Right renal pelvis (tissue), 4 donors: ENCODE measurements around the gene ADAM12. TPM values are rescaled to one million over a fixed set of nuclear protein-coding genes. Genes with fewer than 3 reads are reported as not detected.
"Not testable (repeated sequence)": the region's sequence is repeated elsewhere in the genome, so short reads cannot be mapped to it uniquely, and the experiment has no call there.

Experiments used
- DNase-seq, 4 donors: peaks; one replicate each; pipeline ENCODE4 v3.0.0-alpha.2; 2013; ENCODE audit warnings: low read depth in 4 of 4, low spot score in 3 of 4, missing footprints in 1 of 4
- polyA plus RNA-seq, 4 donors: library from polyadenylated mRNA; unstranded; fragments of 120-200 nt; gene quantifications; one replicate each; pipeline ENCODE4 v1.2.1, GENCODE V29; 2013; ENCODE audit not compliant: insufficient read length in 4 of 4

Gene ADAM12
- polyA plus RNA-seq, 4 donors = 17.9 to 29.0 (median 27.5) TPM

DNA sequence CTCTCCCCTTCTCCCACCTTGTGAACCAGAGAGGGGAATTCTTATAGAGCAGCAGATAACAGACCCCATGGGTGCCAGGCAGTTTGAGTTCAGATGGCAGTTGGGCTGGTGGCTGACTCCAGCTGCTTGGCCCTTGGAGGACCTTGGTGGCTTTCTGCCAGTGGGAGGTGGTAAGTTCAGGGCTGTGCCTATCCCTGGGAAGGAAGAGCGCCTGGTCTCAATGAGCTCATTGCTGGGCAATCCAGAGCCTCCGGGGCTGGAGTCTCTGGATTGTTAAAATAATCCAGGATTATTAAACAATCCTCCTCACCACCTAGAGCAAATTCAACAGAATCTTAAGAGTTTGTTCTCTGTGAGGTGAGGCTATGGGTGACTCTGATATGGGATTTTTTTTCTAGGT lies 386.7 kb downstream of the ADAM12 start:
- DNase-seq = no peak

DNA sequence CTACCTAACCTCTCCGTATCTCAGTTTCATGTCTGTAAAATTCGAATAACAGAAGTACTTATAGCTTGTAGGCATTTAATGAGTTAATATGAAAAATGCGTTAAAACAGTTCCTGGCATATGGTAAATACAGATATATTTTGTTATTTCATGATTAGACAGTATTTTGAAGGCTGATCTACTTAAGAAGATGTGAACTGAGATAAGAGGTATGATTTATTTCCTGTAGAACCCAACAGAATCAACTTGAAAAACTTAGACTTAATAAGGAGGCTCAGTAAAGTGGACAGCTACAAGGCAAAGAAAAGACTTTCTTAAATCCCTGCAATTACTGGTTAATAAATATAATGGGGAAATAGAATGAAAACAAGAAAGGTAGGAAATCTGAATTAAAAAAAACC lies 388.6 kb downstream of the ADAM12 start:
- no peak for DNase-seq

DNA sequence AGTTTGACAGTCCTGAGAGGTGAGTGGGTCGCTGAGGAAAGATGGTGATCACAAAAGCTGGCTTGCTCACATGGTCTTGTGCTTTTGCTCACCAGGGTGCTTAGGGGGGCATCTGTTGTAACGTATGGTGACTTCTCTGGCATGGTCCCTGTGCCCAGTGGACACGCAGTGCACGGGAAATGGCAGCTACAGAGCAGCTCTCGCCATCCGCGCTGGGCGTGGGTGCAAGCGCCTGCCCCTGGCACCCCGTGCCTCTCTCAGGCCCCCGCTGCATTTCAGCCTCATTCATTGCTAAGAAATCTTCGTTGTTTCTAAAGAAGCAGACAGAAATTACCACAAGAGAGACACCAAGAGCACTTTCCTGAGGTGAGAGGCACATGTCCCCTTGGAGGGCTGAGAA lies 390.7 kb downstream of the ADAM12 start:
- no peak for DNase-seq

DNA sequence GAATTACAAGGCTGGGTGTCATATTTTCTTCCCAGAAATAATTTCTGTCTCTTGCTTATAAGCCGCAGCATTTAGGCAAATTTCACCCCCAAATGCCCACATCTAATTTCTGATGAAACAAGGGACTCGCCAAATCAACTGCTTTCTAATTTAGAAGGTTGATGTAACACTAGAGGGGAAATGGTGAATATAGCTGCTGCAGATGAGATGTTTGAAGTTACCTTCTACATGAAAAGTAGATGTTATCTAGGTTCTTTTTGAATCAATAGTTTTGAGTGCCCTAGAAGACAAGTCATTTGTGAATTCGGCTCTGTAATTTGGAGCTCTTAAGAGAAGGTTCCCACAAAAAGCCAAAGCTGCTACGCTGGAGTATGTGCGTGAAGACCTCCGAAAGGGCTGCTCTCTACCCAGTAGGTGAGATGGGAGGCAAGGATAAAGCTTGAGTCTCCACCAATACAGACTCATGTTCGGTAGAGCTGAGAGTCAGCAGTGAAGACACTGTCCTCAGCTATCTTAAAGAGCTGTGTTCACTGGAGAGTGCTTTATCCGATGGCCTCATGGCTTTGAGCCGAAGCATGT lies 392.5 kb downstream of the ADAM12 start:
- no peak for DNase-seq

DNA sequence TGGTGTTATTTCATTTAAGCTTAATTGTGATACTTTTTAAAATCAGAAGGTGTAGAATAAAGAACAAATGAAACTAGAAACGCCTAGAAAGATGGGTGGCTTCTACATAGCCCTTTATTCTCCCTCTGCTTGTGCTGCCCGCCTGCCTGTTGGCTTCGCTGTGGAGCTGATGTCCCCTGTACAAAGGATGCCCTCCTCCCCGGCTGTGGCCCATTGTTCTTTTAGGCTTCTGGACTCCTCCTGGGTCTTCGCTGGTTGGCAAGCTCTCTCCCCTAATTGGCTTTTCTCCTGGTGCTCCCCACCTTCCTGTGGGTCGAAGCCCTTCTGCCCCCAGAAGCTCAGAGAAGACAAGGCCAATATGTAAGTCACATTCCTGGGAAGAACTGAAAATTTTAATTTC lies 393.7 kb downstream of the ADAM12 start:
- no peak for DNase-seq

DNA sequence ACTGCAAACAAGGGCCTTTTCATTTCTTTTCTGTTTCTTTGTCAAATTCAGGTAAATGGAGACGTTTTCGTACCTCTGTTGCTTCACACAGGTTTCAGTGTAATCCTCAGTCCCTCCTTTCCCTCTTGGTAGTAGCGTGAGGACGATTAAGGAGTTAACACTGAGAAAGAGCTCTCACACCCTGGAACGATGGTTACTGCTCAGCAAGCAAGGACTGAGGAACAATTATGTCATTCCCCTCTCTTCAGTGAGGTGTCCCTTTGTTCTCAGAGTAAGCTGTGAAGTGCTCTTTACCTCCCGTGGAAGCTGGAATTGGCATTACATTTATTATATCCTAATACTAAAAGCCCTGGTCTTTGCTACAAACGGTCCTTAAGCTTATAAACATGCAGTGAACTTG lies 396.0 kb downstream of the ADAM12 start:
- DNase-seq = no peak

DNA sequence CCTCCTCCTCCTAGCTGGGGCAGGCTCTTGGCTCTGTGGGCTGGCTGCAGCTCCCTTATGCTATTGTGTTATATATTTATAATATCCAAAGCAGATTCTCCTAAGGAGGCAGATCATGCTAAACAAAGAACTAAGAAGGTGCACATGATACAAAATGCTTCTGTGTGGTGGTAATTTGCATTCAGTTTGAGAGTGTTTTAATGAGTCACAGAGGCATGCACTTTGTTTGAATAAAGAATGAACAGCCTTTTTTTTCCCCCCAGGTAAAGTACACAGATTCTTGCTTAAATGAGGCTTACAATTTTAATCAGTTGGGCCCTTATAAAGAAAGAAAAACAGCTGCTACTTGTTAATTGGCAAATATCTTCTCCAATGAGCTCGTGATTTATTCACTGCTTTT lies 396.9 kb downstream of the ADAM12 start:
- DNase-seq = no peak

DNA sequence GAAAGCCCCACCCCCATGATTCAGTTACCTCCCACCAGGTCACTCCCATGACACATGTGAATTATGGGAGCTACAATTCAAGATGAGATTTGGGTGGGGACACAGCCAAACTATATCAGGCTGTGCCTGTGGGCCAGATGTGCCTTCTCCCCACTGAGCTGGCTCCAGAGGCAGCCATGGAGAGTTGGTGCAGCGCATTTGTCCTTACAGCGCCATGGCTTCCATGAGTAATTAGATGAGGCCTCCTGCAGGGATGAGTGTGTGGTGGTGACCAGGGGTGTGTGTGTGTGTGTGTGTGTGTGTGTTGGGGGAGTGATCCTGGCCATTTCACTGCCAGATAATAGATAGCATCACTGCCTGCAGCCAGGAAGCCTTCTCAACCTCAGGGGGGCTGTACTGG lies 397.3 kb downstream of the ADAM12 start:
- DNase-seq = no peak

DNA sequence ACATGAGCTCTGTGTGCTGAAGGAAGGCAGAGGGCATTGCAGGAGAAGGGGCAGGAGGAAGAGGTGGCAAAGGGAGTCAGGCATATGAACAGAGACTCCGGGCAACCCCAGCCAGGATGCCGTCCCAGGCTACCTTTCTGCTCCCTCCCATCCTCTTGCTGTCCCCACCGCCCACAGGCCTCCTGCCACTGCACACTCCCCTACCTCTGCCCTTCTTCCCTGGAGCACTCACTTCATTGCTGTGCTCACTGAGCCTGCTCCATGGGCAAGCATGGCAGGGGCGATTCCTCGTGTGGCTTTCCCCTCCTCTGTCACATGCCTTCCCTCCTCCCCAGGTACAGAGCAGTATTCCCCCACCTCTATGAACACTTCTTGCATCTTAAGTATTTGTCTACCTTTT lies 398.5 kb downstream of the ADAM12 start:
- no peak for DNase-seq

DNA sequence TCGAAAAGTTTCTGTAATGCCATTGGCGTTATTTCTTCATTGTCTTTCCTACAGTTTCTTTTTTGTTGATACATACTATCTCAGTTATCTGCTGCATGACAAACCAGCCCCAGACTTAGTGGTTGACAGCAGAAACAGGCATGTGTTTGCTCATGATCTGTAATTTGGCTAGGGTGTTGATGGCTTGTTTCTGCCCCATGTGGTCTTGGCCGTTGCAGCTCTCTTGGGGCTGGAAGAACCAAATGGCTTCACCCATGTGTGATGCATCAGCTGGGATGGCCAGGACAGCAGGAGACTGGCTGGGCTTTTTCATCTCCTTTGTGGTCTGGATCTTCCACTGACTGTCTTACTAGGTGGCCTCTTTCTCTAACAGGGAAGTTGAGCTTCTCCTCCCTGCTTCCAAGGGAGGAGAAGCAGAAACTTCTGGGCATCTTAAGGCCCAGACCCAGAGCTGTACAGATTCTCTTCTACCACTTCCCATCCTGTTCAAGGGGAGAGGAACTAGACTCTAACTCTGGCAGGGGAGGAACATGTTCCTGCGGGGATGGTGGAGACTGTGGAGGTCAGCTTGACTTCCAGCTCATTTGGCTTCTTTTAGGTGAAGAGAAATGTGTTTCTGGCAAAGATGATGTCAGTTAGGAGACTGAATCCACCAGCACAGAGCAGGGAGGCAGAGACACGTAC lies 402.6 kb downstream of the ADAM12 start:
- DNase-seq = no peak

DNA sequence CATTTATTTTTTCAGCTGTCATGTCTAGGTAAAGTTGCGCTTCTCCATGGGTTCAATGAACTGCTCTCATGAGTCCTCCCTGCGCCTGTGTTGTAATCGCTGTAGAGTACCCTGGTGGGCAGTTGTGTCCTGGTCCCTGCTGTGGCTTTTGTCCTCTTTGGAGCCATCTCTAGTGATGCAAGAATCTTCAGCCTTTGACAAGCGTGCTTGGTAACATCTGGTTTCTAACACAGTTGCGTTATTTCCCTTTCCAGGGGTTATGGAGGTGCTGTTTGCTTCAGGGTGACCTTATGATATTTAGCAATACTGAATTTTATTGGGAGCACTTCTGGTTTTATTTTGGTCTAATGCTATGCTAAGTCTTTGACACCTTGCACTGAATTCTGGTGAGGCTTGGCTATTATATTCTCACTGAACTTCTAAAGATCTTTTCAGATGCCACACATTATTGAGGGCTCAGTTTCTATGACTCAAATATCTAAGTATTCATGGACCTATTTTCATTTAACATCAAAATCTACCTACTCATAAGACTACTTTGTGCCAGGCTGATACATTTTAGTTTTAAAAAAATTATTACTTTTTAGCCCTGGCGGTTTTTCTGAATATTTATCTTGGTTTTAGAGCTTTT lies 403.3 kb downstream of the ADAM12 start:
- no peak for DNase-seq

DNA sequence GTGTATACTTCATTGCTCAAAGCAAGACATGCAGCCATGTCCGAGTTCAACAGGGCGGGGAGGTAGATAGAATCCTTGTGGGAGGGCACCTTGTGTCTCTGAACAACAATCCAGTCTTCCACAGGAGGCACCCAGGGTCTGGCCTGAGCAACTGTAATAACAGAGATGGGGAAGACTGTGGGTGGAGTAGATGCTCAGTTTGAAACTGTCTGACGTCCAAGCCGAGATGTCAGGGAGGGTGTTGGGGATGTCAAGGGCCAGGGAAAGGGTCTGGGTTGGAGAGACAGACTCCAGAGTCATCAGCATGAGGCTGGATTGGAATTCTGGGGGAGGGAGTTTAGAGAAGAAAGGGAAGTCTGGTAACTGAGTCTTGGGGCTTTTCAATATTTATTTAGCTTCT lies 403.9 kb downstream of the ADAM12 start:
- no peak for DNase-seq

DNA sequence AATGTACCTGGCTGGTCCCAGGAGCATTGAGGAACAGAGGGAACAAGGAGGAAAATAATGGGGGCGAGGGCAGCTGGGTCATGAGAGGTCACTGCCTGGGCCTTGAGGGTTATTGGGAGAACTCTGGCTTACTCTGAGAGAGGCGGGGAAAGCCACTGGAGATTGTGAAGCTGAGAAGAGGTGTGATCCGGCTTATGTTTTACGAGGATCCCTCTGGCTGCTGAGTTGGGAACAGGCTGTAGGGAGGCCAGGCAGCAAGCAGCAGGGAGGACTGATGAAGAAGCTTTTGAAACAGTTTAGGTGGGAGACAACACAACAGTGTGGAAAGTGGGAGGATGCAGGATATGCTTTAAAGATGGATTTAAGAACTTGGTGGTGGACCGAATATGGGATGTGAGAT lies 404.6 kb downstream of the ADAM12 start:
- no peak for DNase-seq

DNA sequence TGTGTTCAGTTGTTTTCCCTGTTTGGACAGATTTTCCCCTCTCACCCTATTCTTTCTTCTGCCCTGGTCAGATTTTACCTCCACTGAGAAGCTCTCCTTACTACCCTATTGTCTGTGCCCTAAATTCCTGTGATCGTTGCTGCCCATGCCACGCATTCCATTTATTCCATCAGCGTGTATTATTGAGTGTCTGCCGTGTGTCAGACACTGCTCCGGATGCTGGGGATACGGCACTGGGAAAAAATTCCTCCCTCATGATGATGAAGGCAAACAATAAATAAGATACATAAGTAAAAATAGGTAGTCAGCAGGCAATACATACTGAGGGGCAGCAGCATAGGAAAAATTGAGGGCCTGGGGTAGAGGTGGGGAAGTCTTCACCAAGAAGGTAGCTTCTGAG lies 405.1 kb downstream of the ADAM12 start:
- no peak for DNase-seq

DNA sequence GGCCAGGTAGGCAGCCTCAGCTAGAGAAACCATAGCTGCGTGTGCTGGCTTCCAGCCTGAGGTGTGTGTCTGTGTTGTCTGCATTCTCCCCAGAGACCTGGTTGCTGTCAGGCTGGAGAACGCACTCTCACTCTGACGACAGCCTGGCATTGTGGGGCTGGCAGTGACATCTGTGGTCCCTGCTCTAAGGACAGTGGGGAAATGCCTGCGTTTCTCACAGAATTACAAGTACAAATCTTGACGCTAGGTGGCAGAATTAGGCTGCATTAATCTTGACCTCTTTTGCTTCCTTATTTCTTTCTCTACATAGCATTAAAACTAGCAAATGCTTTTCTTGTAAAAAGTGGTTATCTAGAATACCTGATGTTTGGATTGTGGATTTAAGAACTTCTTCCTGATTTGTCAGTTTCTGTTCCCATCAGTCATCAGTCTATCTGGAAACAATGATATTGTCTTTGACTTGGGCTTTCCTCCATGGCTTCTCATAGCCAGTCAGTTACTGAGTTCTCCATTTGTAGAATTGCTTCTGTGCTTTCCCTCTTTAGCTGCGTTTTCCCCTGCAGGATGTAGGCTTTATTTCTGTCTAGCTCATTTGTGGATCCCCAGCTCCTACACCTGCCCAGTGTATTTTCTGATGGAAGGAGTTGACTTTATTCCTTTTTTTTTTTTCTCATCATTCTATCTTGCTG lies 405.9 kb downstream of the ADAM12 start:
- DNase-seq = peak; percentile 48 to 74 (median 71)

DNA sequence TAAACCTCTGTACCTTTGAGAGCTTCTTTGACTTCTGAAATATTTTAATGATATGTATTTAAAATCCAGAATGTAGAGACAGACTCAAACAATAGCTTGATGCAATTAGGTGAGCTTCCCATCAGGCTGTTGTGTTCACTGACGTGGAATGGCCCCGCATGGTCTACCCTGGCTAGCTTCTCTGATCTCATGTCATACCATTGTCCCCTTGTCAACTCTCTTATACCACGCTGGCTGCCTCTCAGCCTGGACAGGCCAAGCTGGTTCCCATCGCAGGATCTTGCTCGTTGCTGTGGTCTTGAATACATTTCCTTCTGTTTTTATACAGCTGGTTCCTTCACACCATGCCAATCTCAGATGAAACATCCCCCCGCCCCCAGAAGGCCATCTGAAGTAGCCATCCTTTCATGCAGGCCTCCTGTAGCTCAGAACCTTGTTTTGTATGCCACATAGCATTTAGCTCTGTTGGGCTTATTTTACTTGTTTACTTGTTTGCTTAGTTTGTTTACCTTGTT lies 407.7 kb downstream of the ADAM12 start:
- no peak for DNase-seq

DNA sequence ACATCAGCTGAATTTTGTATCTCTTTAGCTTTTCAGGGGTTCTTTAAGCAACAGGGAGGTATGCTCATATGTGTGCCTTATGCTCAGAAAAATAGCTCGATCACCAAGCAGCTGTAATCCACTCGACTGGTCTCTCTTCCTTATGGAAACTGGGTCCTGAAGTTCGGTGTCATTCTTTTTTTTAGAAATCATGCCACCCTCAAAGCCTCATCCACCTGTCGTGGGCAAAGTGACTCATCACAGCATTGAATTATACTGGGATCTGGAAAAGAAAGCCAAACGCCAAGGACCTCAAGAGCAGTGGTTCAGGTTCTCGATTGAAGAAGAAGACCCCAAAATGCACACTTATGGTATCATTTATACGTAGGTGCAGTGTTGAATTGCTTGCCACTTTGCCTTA lies 408.3 kb downstream of the ADAM12 start:
- no peak for DNase-seq

DNA sequence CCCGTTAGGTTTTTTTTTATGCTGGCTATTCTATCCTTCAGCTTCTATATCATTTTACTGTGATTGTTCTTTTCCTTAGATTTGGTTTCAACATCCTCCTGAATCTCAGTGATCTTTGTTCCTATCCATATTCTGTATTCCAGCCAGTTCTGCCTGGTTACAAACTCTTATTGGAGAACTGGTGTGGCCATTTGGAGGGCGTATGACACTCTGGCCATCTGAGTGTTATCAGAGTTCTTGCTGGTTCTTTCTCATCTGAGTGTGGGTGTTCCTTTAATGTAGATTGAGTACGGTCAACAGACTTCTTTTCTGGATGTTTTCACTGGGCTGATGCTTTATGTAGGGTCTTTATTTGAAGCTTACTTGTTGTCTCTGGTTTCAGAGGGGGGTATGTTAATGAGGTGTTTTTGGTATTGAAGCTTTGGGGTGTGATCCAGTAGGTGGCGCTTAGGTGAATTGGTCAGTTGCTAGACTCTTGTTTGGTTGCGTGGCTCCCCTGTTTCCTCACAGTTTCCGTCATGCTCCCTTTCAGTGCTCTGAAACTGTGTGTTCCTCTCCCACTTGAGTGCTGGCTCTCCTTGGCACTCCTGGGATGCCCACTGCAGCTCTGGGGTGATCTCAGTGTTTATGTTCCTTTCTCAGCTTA lies 411.2 kb downstream of the ADAM12 start:
- DNase-seq = no peak

DNA sequence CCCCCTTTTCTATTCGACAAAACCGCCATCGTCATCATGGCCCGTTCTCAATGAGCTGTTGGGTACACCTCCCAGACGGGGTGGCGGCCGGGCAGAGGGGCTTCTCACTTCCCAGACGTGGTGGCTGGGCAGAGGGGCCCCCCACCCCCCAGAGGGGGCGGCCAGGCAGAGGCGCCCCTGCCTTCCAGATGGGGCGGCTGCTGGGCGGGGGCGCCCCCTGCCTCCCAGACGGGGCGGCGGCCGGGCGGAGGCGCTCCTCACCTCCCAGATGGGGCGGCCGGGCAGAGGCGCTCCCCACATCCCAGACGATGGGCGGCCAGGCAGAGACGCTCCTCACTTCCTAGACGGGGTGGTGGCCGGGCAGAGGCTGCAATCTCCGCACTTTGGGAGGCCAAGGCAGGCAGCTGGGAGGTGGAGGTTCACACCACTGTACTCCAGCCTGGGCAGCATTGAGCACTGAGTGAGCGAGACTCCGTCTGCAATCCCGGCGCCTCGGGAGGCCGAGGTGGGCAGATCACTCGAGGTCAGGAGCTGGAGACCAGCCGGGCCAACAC lies 418.1 kb downstream of the ADAM12 start:
- not testable (repeated sequence) for DNase-seq

DNA sequence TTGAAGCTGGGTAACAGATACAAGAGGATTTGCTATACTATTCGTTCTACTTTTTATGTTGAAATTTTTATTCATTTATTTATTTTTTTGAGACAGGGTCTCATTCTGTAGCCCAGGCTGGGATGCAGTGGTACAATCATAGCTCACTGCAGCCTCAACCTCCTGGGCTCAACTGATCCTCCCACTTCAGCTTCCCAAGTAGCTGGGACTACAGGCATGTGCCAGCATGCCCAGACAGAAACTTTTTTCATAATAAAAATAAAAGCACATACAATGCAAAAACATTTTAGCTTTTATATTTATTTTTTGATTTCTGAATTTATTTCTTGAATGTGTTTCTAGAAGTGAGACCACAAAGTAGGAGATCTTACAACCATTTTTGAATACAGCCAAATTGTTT lies 420.7 kb downstream of the ADAM12 start:
- no peak for DNase-seq

DNA sequence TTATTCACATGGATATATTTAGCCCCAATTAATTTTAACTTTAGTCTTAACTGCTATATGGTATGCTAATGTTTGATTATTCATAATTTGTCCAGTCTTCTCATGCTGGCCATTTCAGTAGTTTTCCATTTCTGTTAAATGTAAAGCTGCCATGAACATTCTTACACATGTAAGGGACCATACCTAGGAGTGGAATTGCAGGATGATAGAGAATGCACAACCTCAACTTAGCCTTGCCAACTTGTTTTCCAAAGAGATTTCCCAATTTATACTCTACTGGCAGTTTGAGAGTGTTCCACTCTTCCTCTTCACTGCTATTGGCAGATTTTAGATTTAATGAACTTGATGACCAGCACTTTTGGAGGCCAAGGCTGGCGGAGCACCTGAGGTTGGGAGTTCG lies 423.7 kb downstream of the ADAM12 start:
- DNase-seq = no peak
